GM19025 (cell line): ENCODE data around the gene MYRIP.
A peak's percentile ranks its signal among the peaks of the same experiment; 100 is the strongest.

Source experiments
- ATAC-seq: cut with Tn5 transposase; IDR thresholded peaks from one replicate; pipeline ENCODE4 v1.9.1; 2021; ENCODE audit warnings: mild to moderate bottlenecking, low read depth, moderate library complexity; ENCODE audit not compliant: unreplicated experiment

The MYRIP gene

GRCh38 chr3:39900462-39901002 is 91.1 kb downstream of the MYRIP start:
- no peak for ATAC-seq

DNA sequence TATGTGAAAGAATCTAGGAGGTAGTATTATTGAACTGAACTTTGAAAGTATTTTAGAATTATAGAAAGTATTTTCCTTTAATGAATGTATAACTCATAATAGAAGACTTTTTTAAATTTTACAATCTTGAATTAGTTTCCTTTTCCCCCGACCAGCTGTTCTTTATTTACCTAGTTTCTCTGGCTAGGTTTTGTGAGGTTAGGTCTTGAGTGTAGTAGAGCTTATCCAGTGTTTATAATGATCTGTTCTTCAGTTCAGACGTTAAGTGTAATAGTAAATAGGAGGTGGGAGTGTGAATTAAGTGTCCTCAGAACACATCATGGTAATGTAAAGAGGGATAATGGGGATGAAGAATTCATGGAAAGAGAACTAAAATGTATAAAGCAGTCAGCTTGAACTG is 93.8 kb downstream of the MYRIP start:
- ATAC-seq, result no peak

- no peak for ATAC-seq
These were observed 96.4 kb downstream of the MYRIP start for GRCh38 chr3:39905788-39906187.

- ATAC-seq, result no peak
These were observed 98.6 kb downstream of the MYRIP start for GRCh38 chr3:39907981-39908380.

DNA sequence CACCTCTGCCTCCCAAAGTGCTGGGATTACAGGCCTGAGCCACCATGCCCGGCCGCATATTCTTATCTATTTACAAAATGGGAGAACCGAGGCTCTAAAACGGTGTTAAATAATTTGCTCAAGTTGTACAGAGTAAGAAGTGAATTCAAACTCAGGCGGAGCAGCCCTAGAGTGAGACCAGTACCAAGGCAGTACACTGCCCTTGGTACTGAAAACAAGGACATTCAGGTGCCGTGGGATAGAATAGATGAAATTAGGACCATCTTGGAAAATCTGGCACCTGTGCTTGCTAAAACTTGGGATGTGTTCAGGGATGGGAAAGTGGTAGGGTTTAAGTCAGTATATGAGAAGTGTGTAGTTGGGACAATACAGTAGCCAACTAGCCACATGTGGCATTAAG is 100.7 kb downstream of the MYRIP start:
- ATAC-seq, result no peak

GRCh38 chr3:39910826-39911464 is 101.5 kb downstream of the MYRIP start:
- no peak for ATAC-seq

DNA sequence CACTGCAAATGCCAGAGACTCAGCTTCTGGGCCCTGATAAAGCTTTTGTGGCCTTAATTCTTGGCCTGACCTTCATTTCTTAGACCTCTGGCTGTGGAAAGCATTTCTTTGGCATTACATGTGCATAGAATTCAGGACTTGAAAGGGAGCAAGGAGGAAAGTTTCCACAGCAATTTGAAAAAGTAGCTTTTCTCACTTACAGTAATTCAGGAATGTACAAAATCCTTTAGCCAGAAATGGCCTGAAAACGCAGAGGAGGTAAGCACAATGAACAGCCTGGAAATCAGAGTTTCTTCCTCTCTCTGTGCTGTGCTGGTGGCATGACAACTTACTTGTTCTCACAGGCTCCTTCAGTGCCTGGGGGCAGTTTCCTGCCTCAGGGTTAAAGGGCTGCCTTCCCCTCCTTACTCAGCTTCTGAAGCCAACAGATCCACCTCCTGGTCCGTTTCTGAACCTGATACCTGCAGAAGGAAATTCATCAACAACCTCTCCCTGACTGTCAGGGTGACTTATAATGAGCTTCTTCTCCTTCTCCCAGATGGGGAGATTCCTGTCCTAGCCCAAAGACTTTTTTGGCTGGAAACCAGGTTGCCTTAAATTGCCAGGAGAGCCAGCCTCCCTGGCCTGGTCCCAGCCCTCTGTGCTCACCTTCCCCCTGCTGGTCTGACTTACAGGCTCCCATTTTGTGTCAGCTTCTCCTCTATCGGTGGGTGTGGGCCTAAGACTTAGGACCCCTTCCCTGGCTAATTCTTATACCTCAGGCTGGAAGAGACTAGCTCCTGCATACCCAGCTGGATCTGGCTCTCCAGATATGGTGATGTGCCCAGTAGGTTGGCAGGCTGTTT is 102.3 kb downstream of the MYRIP start:
- no peak for ATAC-seq

GRCh38 chr3:39915027-39915426 is 105.6 kb downstream of the MYRIP start:
- ATAC-seq, result no peak

DNA sequence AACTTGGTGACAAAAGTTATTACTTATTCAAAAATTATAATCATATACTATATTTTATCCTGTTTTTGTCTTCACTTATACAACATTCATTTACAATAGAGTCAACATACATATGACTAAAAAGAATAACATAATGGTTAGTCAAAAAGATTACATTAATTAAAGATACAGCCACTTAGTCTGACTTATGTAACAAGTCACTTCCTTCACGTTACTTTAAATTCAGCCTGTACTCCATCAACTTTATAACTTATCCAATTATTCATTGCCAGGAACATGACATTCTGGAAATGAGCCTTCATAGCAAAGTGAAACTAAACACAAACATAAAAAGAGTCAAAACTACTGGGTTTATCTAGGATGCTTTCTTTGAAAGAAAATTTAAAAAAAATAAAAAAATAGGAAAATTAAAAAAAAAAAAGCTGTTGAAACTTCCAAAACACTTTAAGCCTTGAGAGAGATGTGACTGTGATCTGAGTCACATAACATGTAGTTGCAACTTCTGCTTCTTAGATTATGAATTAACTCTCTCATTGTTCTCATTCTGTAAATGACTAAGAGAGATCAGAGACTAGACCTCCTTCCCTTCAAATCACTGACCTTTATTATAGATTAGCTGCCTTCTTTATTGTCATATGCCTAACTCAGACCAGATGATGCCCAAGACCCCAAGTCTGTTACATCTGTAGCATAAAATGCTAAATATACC is 107.8 kb downstream of the MYRIP start:
- no peak for ATAC-seq

- ATAC-seq, result no peak
These were observed 109.9 kb downstream of the MYRIP start for GRCh38 chr3:39919281-39919680.

DNA sequence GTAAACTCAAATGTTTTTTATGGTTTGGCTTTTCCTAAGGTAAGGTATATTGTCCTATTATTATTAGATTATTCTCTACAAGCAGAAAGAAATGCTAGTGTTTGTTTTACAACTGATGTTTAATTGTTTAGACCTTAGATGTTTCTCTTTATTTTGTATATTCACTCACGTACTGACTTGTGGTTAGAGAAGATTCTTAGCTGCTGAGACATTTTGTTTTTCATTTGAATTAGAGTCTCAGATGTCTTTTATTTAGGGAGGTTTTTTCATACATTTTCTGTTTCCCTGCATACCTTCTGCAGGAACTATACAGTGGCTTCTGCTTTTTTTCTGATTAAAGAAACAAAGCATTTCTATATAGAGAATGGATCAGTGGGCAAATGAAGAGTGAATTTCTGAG is 110.9 kb downstream of the MYRIP start:
- no peak for ATAC-seq

GRCh38 chr3:39927479-39927878 is 118.1 kb downstream of the MYRIP start:
- ATAC-seq, result no peak

GRCh38 chr3:39933986-39934693 is 124.7 kb downstream of the MYRIP start:
- ATAC-seq, result no peak

GRCh38 chr3:39934696-39935095 is 125.3 kb downstream of the MYRIP start:
- ATAC-seq, result no peak

- no peak for ATAC-seq
These were observed 125.9 kb downstream of the MYRIP start for GRCh38 chr3:39935261-39935660.

GRCh38 chr3:39936848-39937247 is 127.4 kb downstream of the MYRIP start:
- ATAC-seq, result no peak

GRCh38 chr3:39937315-39937714 is 127.9 kb downstream of the MYRIP start:
- ATAC-seq, result no peak

DNA sequence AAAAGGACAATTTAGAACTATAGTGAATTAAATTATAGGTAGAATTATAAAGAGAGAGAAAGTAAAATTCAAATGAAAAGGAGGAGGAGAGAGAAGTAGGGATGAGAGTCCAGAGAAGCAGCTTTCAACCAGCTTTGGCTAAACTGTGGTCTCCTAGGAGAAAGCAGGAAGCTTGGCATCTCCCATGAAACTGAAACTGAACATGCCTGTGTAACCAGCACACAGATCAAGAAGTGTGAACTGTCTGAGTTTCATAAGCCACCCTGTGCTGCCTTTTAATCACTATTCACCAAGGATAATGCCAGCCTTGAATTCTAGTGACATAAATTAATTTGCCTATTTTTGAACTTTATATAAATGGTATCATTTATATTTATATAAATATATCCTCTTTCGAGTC is 128.5 kb downstream of the MYRIP start:
- ATAC-seq, result peak; percentile 78

- no peak for ATAC-seq
These were observed 132.5 kb downstream of the MYRIP start for GRCh38 chr3:39941931-39942330.

DNA sequence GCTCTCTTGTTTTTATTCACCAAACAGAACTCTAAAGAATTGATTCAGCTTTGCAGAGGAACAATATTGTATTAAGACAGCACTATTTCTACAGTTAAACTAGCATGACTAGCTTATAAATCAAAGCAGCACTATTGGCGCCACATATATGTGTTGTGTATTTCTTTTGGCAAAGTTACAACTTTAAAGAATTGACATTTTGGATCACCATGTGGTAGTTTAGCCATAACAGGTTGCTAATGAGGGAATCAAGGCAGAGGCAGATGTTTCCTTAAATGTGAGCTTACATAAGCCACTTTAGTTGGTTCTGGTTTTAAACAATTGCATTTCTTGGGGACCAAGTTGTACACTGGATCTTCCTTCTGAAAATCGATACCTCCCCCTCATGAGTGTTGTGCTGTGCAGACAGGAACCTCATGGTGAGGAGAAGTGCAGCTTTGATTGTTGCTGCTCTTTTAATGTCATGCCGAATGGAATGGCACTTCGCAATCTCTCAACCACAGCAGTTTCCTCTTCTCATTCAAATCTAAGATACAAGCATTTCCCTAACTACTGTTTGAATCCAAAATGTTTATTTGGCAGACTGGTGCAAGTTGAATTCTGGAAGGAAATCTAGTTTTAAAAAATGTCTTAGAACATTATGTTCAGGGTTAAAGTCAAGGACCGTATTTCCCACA is 151.2 kb downstream of the MYRIP start:
- ATAC-seq, result no peak
